H9 (cell line): Measurements from ENCODE around the gene AHSP. TPM values are rescaled to one million over a fixed set of nuclear protein-coding genes. Genes with fewer than 3 reads are reported as not detected.

ENCODE experiments used
- DNase-seq: peaks from one replicate; pipeline ENCODE4 v3.0.0-alpha.2; 2017
- H2AFZ ChIP-seq: one replicate; pipeline ENCODE4 v1.6.1; 2013; ENCODE audit warnings: mild to moderate bottlenecking, low read length, control low read depth, moderate library complexity
- H2AK5ac ChIP-seq: 2 replicates; pipeline ENCODE4 v1.6.1; 2013; ENCODE audit warnings: low read length, control low read depth, mixed read lengths; ENCODE audit not compliant: insufficient read length
- H2BK120ac ChIP-seq: one replicate; pipeline ENCODE4 v1.6.1; 2013; ENCODE audit warnings: low read depth, mild to moderate bottlenecking, low read length, control low read depth, inconsistent platforms; ENCODE audit not compliant: poor library complexity, severe bottlenecking
- H2BK12ac ChIP-seq: 2 replicates; pipeline ENCODE4 v1.6.1; 2013; ENCODE audit warnings: low read length, control low read depth, mixed read lengths, low read depth; ENCODE audit not compliant: insufficient read length
- H2BK15ac ChIP-seq: 2 replicates; pipeline ENCODE4 v1.6.1; 2013; ENCODE audit warnings: low read depth, low read length, control low read depth
- H2BK20ac ChIP-seq: one replicate; pipeline ENCODE4 v1.6.1; 2013; ENCODE audit warnings: low read depth, mild to moderate bottlenecking, low read length, control low read depth, inconsistent platforms; ENCODE audit not compliant: poor library complexity, severe bottlenecking
- H2BK5ac ChIP-seq: 2 replicates; pipeline ENCODE4 v1.6.1; 2013; ENCODE audit warnings: low read length, control low read depth, mixed read lengths; ENCODE audit not compliant: insufficient read length
- H3K14ac ChIP-seq: 2 replicates; pipeline ENCODE4 v1.6.1; 2013; ENCODE audit warnings: low read length, control low read depth; ENCODE audit not compliant: insufficient read depth
- H3K18ac ChIP-seq: 2 replicates; pipeline ENCODE4 v1.6.1; 2013; ENCODE audit warnings: low read depth, mild to moderate bottlenecking, mixed read lengths, low read length, control low read depth; ENCODE audit not compliant: insufficient read length
- H3K23ac ChIP-seq: 2 replicates; pipeline ENCODE4 v1.6.1; 2013; ENCODE audit warnings: low read length, control low read depth, mixed read lengths, low read depth; ENCODE audit not compliant: insufficient read length
- H3K23me2 ChIP-seq: 2 replicates; pipeline ENCODE4 v1.6.1; 2013; ENCODE audit warnings: low read depth, mild to moderate bottlenecking, mixed read lengths, low read length, control low read depth; ENCODE audit not compliant: insufficient read length, poor library complexity, severe bottlenecking
- H3K27ac ChIP-seq: 2 replicates; pipeline ENCODE4 v1.5.1; 2013; ENCODE audit warnings: low read length, control low read depth, mixed read lengths, low read depth; ENCODE audit not compliant: insufficient read length
- H3K27me3 ChIP-seq: 2 replicates; pipeline ENCODE4 v1.6.1; 2013; ENCODE audit warnings: low read length, control low read depth, inconsistent platforms; ENCODE audit not compliant: insufficient read depth
- H3K4ac ChIP-seq: 2 replicates; pipeline ENCODE4 v1.6.1; 2013; ENCODE audit warnings: low read depth, mild to moderate bottlenecking, control low read depth, inconsistent platforms, low read length, moderate library complexity
- H3K4me1 ChIP-seq: 2 replicates; pipeline ENCODE4 v1.6.1; 2013; ENCODE audit warnings: low read length, control low read depth, inconsistent platforms; ENCODE audit not compliant: insufficient read depth
- H3K4me2 ChIP-seq: 2 replicates; pipeline ENCODE4 v1.6.1; 2013; ENCODE audit warnings: low read length, control low read depth, mixed read lengths; ENCODE audit not compliant: insufficient read length, insufficient read depth
- H3K56ac ChIP-seq: 2 replicates; pipeline ENCODE4 v1.6.1; 2013; ENCODE audit warnings: low read depth, mild to moderate bottlenecking, mixed read lengths, low read length, control low read depth; ENCODE audit not compliant: insufficient read length
- H3K79me1 ChIP-seq: 2 replicates; pipeline ENCODE4 v1.6.1; 2013; ENCODE audit warnings: low read depth, mild to moderate bottlenecking, moderate library complexity, low read length, control low read depth, inconsistent platforms; ENCODE audit not compliant: insufficient read depth, poor library complexity, severe bottlenecking
- H3K79me2 ChIP-seq: 2 replicates; pipeline ENCODE4 v1.6.1; 2013; ENCODE audit warnings: low read length, control low read depth, inconsistent platforms; ENCODE audit not compliant: insufficient read depth
- H3K9ac ChIP-seq: 2 replicates; pipeline ENCODE4 v1.6.1; 2013; ENCODE audit warnings: low read length, control low read depth, mixed read lengths; ENCODE audit not compliant: insufficient read length; ENCODE audit errors: extremely low read depth
- H3K9me3 ChIP-seq: one replicate; pipeline ENCODE4 v1.6.1; 2013; ENCODE audit warnings: low read depth, low read length, inconsistent platforms; ENCODE audit not compliant: control insufficient read depth
- H3T11ph ChIP-seq: one replicate; pipeline ENCODE4 v1.6.1; 2013; ENCODE audit warnings: mild to moderate bottlenecking, low read length, control low read depth, inconsistent platforms
- H4K20me1 ChIP-seq: one replicate; pipeline ENCODE4 v1.6.1; 2013; ENCODE audit not compliant: control insufficient read depth, insufficient read length, insufficient read depth
- H4K5ac ChIP-seq: 2 replicates; pipeline ENCODE4 v1.6.1; 2013; ENCODE audit warnings: low read depth, mild to moderate bottlenecking, mixed read lengths, low read length, control low read depth; ENCODE audit not compliant: insufficient read length
- H4K8ac ChIP-seq: replicated peaks from 2 replicates; pipeline ENCODE4 v1.6.1; 2013; ENCODE audit warnings: low read length, control low read depth, mixed read lengths, low read depth; ENCODE audit not compliant: insufficient read length
- H4K91ac ChIP-seq: 2 replicates; pipeline ENCODE4 v1.6.1; 2013; ENCODE audit warnings: low read depth, mild to moderate bottlenecking, moderate library complexity, mixed read lengths, low read length, control low read depth; ENCODE audit not compliant: insufficient read length
- H3K27ac Mint-ChIP-seq, 3 experiments: 2 replicates in 2 of 3; 3 replicates in 1 of 3; pipeline ENCODE4 v1.8.0; 2020 to 2021; ENCODE audit warnings: mixed read lengths in 3 of 3, mild to moderate bottlenecking in 1 of 3, moderate library complexity in 1 of 3
- H3K27me3 Mint-ChIP-seq: 2 replicates; pipeline ENCODE4 v1.8.0; 2021; ENCODE audit warnings: low read depth, mild to moderate bottlenecking, moderate library complexity, mixed read lengths
- H3K36me3 Mint-ChIP-seq, 3 experiments: 2 replicates in 2 of 3; 3 replicates in 1 of 3; pipeline ENCODE4 v1.8.0; 2020 to 2021; ENCODE audit warnings: low read depth in 3 of 3, mixed read lengths in 3 of 3; ENCODE audit not compliant: insufficient read depth in 1 of 3
- H3K4me1 Mint-ChIP-seq, 2 experiments: 2 replicates each; pipeline ENCODE4 v1.8.0; 2020; ENCODE audit warnings: mixed read lengths in 2 of 2
- H3K4me3 Mint-ChIP-seq, 2 experiments: 2 replicates in 1 of 2; 3 replicates in 1 of 2; pipeline ENCODE4 v1.8.0; 2020 to 2021; ENCODE audit warnings: mild to moderate bottlenecking in 2 of 2, mixed read lengths in 2 of 2, moderate library complexity in 1 of 2
- H3K9me3 Mint-ChIP-seq, 2 experiments: 2 replicates in 1 of 2; 3 replicates in 1 of 2; pipeline ENCODE4 v1.8.0; 2020; ENCODE audit warnings: mild to moderate bottlenecking in 2 of 2, mixed read lengths in 2 of 2, moderate library complexity in 1 of 2
- WGBS: extraction: QIAGEN DNeasy Blood & Tissue Kit; methylation state at CpG from one replicate; pipeline ENCODE4 v1.1.7; 2013; ENCODE audit warnings: missing lambda C conversion rate, low lambda C conversion rate, mixed read lengths; ENCODE audit not compliant: insufficient read length; ENCODE audit errors: extremely low coverage; 5-methylcytosine and 5-hydroxymethylcytosine counted together
- total RNA-seq: library from RNA; stranded (reverse); gene quantifications from 2 replicates; pipeline ENCODE4 v1.2.1, GENCODE V29; 2021
- TF ChIP-seq, protein P1 (sequence below): fragments of 200-600 bp; sonication (generic); conservative IDR thresholded peaks from 3 replicates; pipeline ENCODE4 v1.8.0; 2021; ENCODE audit warnings: antibody characterized with exemption, mild to moderate bottlenecking

The AHSP gene
- total RNA-seq, 1 experiment from 2014 or later, result not detected

DNA sequence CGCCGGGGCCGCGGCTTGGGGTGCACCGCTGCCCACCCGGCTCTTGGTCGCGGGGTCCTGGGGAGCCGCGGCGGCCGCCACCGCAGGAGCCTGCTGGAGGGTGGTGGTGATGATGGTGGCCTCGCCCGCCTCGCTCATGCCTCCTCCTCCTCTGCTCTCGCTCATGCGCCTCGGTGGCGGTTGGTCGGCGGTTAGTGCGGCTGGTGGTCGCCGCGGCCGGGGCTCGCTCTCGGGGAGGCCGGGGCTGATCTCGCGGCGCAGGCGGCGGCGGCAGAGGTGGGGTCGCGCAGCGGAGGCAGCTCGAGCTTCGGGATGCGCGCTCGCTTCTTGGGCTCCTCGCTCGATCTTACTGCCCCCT, 41.6 kb downstream of the AHSP start:
- no peak overlapping the region for H2BK20ac ChIP-seq
- H3K9ac ChIP-seq, result no peak overlapping the region
- H3K23me2 ChIP-seq, result no peaks in the 10 kb centered on the region
- peak overlapping the region; percentile 48 to 78; a peak in 4 of 5 replicates for H3K4me3 Mint-ChIP-seq
- no peak overlapping the region for H3K23ac ChIP-seq
- no peak overlapping the region for H3K27ac Mint-ChIP-seq
- no peaks in the 10 kb centered on the region for H3K4me1 ChIP-seq
- H2BK120ac ChIP-seq, result no peak overlapping the region
- H4K8ac ChIP-seq, result no peak overlapping the region
- no peak overlapping the region for H2AK5ac ChIP-seq
- H3K56ac ChIP-seq, result no peak overlapping the region
- H2BK5ac ChIP-seq, result no peak overlapping the region
- H3T11ph ChIP-seq, result no peak overlapping the region
- peaks cover 3 to 5% (median 4%) of the 10 kb centered on the region in 3 experiments; a peak in 4 of 7 replicates for H3K36me3 Mint-ChIP-seq
- H3K79me1 ChIP-seq, result no peaks in the 10 kb centered on the region
- TF ChIP-seq, protein P1, sequence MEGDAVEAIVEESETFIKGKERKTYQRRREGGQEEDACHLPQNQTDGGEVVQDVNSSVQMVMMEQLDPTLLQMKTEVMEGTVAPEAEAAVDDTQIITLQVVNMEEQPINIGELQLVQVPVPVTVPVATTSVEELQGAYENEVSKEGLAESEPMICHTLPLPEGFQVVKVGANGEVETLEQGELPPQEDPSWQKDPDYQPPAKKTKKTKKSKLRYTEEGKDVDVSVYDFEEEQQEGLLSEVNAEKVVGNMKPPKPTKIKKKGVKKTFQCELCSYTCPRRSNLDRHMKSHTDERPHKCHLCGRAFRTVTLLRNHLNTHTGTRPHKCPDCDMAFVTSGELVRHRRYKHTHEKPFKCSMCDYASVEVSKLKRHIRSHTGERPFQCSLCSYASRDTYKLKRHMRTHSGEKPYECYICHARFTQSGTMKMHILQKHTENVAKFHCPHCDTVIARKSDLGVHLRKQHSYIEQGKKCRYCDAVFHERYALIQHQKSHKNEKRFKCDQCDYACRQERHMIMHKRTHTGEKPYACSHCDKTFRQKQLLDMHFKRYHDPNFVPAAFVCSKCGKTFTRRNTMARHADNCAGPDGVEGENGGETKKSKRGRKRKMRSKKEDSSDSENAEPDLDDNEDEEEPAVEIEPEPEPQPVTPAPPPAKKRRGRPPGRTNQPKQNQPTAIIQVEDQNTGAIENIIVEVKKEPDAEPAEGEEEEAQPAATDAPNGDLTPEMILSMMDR, result no peak
- no peak overlapping the region for H4K5ac ChIP-seq
- no peak overlapping the region for H3K27ac ChIP-seq
- no peaks in the 10 kb centered on the region for H3K9me3 ChIP-seq
- H3K27me3 Mint-ChIP-seq, result peaks cover 67% of the 10 kb centered on the region
- DNase-seq, result peak; percentile 28
- H3K9me3 Mint-ChIP-seq, result peaks cover 45 to 67% of the 10 kb centered on the region in 2 experiments
- H3K4ac ChIP-seq, result no peak overlapping the region
- peaks cover 12% of the 10 kb centered on the region; the same call in 1 of the 2 replicates for H3K27me3 ChIP-seq
- H2BK15ac ChIP-seq, result no peak overlapping the region
- H3K14ac ChIP-seq, result peak overlapping the region; percentile 75
- H4K91ac ChIP-seq, result no peak overlapping the region
- no peaks in the 10 kb centered on the region for H3K79me2 ChIP-seq
- H3K4me1 Mint-ChIP-seq, result peaks cover 0 to 3% of the 10 kb centered on the region in 2 experiments; a peak in 1 of 4 replicates
- H2AFZ ChIP-seq, result no peak overlapping the region
- no peaks in the 10 kb centered on the region for H4K20me1 ChIP-seq
- H3K4me2 ChIP-seq, result peak overlapping the region; percentile 80
- H2BK12ac ChIP-seq, result no peak overlapping the region
- no CpG with 5 or more reads among the region's 46 CpGs for WGBS
- H3K18ac ChIP-seq, result no peak overlapping the region
